Hematopoietic multipotent progenitor cell (in vitro differentiated cells): ENCODE results near the gene UBA5. TPM values are rescaled to one million over a fixed set of nuclear protein-coding genes. Genes with fewer than 3 reads are reported as not detected.
A peak's percentile ranks its signal among the peaks of the same experiment; 100 is the strongest.

Experiments used
- DNase-seq, 3 donors: peaks; one replicate each; pipeline ENCODE4 v3.0.0-alpha.2; 2011 to 2015; ENCODE audit warnings: low read depth in 2 of 3, low spot score in 2 of 3
- total RNA-seq: library from RNA; depleted of rRNA; stranded (reverse); fragments of >200 nt; gene quantifications from one replicate; pipeline ENCODE4 v1.2.3, GENCODE V29; 2012

The UBA5 gene
- total RNA-seq, 1 donor, result 28.8 TPM

GRCh38 chr3:132652640-132653270, 7.4 kb upstream of the UBA5 start:
- DNase-seq, result no peak

DNA sequence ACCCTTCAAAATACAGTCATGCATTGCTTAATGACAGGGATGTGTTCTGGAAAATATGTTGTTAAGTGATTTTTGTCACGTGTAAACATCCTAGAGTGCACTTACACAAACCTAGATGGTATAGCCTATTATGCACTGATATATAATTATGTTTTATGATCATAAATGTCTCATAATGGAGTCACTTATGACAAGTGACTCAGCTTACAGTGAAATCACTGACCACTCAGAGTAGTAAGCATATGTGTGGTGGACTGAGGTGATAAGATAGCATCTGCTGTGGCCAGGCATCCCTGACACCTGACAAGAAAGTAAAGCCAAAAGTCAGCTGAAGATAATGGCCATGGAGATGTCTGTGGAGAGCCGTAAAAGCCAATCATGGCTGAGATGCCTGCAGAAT, 5.9 kb upstream of the UBA5 start:
- DNase-seq, result no peak

DNA sequence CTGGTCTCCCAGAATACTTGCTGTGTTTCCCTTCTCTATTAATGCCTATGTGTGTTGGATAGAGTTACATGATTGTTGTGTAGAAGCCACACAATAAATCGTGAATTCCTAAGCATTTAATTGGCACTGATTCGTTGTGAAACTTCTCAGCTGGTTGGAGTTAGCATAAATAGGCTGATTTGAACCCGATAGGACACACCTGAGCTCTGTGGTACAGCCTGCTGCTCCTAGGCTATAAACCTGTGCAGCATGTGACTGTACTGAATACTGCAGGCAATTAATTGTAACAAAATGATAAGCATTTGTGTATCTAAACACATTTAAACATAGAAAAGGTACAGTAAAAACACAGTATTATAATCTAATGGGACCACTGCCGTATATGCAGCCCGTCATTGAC, 5.4 kb upstream of the UBA5 start:
- no peak for DNase-seq

DNA sequence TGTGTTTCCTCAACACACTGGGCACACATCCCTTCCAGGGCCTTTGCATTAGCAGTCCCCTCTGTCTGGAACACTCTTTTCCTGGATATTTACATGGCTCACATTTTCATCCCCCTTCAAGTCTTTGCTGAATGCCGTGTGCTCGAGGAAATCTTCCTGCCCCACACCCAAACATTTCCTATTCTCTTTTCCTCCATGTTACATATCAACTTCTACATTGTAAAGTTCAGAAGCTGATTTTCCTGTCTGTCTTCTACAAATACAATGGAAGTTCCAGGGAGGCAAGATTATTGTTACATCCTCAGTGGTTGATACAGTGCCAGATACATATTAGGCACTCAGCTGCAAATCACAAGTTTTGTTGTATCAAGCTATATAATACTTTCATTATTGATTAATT, 4.7 kb upstream of the UBA5 start:
- no peak for DNase-seq

GRCh38 chr3:132657869-132658747, 2.0 kb upstream of the UBA5 start:
- no peak for DNase-seq

DNA sequence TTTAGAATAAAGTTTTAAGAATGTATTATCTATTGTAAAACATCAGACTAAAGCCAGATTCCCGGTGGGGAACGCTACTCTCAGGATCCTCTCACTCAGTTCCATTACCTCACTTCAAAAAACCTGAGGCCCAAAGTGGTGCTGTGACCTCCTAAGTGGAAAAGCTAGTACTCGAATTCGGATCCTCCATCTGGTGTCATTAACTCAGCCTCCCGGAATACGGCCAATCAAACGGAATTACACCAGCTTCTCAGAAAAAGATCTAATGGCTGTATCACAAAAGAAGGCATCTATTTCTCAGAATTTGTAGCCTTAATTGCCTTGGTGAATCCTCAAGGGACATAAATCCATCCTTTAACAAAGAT, 1.1 kb upstream of the UBA5 start:
- no peak for DNase-seq

GRCh38 chr3:132659365-132660051, 621 bp upstream of the UBA5 start, which contains the start of gene ACAD11:
Gene ACAD11, minus strand, starts transcription at chr3:132659809. Its CDS starts 58 bp downstream, at chr3:132659751.
- DNase-seq, result peak; percentile 24 to 68 (median 65)

GRCh38 chr3:132660811-132661070, 612 bp downstream of the UBA5 start:
- DNase-seq, result peak in 2 of 3 donors; percentile 21 to 35

- DNase-seq, result no peak
Observed at GRCh38 chr3:132661101-132661500, 972 bp downstream of the UBA5 start.

DNA sequence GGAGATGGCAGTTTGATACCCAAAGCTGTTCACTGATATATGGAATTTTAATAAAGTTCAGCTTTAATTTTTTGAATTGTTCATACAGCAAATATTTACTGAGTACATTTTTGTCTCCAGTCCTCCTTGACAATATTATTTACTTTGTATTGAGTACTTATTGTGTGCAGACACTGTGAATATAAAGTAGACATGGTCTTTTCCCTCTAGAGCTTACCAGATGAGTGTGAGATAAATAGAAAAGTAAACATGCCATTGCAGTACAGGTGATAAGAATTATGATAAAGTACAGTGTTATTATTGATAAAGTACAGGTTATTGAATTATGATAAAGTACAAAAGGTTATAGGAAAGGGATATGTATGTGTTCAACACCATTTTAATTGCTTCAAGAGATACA, 2.1 kb downstream of the UBA5 start:
- DNase-seq, result no peak

DNA sequence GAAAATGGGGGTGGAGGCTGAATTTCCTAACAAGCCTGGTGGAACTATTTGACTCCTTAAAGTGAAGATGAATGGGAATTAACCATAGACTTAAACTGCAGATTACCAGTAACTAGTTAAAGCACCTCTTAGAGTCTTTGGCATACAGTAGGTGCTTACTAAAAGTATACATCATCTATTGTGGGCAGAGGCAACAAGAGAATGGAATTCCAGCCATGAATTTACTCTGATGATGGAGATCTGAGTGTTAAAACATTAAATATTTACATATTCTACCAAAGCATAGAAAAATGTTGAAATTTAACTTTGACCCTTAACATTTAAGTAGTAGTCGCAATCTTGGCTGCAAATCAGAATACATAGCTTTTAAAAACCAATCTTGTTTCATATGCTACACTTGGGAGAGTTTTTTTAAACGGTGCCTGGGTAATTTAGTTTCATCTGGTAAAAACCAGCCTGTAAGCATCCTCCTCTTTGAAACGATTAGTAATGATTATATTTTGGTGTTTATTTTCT, 5.2 kb downstream of the UBA5 start:
- no peak for DNase-seq

GRCh38 chr3:132669256-132669777, 9.2 kb downstream of the UBA5 start:
- no peak for DNase-seq

- DNase-seq, result no peak
Observed at GRCh38 chr3:132675408-132675807, 15.3 kb downstream of the UBA5 start.

DNA sequence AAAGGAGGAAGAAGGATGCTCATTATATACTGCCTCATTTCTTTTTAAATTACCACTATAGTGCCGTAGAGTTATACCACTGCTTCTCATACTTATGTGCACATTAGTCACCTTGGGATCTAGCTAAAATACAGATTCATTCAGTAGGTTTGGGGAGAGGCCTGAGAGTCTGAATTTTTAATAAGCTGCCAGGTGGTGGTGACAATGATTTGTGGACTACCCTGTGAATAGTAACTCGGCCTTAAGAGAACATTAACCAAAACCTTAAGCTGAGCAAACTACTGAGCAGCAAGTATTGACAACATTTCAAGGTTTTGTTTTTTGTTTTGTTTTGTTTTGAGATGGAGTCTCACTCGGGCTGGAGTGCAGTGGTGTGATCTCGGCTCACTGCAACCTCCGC, 19.8 kb downstream of the UBA5 start:
- no peak for DNase-seq

GRCh38 chr3:132681421-132681820, 21.3 kb downstream of the UBA5 start:
- no peak for DNase-seq

- DNase-seq, result no peak
Observed at GRCh38 chr3:132682201-132682600, 22.1 kb downstream of the UBA5 start.

- no peak for DNase-seq
Observed at GRCh38 chr3:132690040-132690439, 29.9 kb downstream of the UBA5 start.

DNA sequence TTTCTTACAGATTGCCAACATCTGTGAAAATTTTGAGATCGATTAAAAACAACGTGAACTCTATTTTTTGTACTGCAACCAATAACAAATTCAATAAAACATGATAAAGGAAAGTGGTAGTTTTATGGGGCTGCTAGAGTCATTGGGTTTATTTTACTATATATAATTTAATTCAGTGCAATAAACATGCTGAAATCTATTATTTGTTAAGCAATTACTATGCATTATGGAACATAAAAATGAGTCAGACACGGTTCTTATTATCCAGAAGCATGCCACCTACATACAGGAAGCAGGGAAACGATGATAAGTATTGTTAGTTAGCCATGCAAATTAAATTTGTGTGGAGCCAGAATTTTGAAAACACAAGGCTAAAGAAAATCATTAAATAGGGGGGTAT, 34.9 kb downstream of the UBA5 start:
- no peak for DNase-seq

- no peak for DNase-seq
Observed at GRCh38 chr3:132695422-132695821, 35.3 kb downstream of the UBA5 start.

DNA sequence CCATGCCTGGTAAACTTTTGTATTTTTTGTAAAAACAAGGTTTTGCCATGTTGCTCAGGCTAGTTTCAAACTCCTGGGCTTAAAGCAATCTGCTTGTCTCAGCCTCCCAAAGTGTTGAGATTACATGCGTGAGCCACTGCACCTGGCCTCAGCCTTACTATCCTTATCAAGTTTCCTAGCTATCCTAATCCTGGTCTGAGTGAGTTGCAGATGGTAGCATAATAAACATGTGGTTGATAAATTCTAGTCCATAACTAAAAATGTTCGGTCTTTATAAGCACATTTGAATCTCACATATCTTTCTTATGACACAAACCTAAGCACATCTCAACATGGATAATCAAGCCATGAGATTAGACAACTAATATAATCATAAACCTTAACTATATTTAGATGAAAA, 43.6 kb downstream of the UBA5 start:
- DNase-seq, result no peak

- no peak for DNase-seq
Observed at GRCh38 chr3:132709761-132710160, 49.6 kb downstream of the UBA5 start.
